NCI-H82 (cell line): ENCODE results near the gene GLI1.

Experiments used
- DNase-seq: peaks from one replicate; lab custom pipeline; 2025; lab: John Stamatoyannopoulos, UW

Gene GLI1

DNA sequence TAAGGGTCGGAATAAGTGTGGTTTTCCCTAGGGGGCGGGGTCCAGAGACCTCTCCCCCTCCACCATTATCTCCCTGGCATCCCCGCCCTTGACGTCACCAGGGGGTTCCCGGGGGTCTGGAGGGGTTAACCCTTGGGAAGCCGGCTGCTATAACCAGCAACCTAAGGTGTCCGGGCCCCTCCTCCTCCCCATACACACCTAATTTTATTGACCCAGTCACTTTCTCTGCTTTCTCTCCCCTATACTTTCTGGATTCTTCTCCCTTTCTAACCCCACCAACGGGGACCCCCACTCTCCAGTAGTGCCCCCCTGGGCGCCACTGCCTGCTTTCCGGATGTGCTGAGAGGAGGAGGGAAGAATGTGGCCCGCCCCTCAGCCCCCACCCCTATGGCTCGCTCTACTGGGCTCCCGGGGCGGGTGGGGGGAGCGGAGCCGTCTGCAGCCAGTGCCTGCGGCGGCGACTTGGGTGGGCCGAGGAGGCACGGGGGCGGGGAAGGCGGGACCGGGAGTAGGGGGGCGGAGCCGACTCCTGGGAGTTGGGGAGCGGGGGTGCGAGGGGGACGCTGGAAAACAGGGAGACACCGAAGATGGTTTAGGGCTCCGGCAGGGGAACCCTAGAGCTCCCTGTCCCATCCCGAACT is 1.8 kb downstream of the GLI1 start:
- DNase-seq = peak; percentile 79

DNA sequence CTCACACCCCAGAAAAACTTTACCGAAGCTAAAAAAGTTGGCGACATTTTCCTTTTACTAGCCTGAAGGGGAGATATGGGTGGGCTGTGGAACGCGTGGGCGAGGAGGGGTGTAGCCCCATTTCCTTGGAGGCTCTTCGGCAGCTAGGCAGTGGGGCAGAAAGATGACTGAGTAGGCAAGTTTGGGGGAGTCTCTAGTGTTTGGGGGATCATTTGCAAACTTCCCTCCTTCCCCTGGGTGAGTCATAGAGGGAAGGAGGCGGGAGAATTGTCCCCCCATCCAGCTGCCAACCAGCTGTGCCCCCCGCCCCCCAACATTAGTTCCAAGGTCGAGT is 2.3 kb downstream of the GLI1 start:
- peak; percentile 70 for DNase-seq

GRCh38 chr12:57462251-57462911 is 2.8 kb downstream of the GLI1 start:
- peak; percentile 98 for DNase-seq

- no peak for DNase-seq
Measured at GRCh38 chr12:57462912-57463253, 3.3 kb downstream of the GLI1 start.

DNA sequence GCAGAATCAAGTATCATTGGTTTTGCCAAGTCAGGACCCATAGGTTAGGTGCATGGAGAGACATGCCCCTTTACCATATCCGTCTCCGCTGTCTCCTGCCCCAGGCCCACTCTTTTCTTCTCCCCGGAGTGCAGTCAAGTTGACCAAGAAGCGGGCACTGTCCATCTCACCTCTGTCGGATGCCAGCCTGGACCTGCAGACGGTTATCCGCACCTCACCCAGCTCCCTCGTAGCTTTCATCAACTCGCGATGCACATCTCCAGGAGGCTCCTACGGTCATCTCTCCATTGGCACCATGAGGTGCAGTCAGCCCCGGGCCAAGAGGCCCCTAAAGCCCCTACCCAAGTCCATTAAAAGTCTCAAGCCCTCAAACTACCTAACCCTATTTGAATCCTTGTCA is 5.0 kb downstream of the GLI1 start:
- DNase-seq = no peak

- no peak for DNase-seq
Measured at GRCh38 chr12:57465030-57465746, 5.6 kb downstream of the GLI1 start.

GRCh38 chr12:57465747-57466505 is 6.3 kb downstream of the GLI1 start:
- DNase-seq = no peak

DNA sequence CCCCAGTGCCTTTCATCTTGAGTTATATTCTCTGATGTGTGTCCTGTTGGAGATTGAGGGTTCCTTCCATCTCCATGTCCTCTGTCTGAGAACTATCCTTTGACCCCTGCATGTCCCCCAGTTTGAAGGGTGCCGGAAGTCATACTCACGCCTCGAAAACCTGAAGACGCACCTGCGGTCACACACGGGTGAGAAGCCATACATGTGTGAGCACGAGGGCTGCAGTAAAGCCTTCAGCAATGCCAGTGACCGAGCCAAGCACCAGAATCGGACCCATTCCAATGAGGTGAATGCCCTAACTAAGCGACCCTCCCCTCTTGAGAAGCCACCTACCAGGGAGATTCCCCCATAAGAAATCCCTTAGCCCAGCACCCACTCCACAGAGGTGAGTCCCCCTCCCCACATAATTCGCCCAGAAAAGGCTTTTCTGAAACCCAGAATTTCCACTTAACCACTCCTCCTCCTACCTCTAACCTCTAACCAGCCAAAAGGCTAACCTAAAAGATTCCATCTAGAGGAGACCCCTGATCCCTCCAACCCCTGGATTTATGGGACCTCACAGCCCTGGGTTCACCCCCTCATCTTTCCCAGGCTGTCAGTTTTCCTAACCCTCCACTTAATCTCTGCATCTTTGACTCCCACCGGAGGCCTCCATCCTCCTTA is 7.8 kb downstream of the GLI1 start:
- no peak for DNase-seq

DNA sequence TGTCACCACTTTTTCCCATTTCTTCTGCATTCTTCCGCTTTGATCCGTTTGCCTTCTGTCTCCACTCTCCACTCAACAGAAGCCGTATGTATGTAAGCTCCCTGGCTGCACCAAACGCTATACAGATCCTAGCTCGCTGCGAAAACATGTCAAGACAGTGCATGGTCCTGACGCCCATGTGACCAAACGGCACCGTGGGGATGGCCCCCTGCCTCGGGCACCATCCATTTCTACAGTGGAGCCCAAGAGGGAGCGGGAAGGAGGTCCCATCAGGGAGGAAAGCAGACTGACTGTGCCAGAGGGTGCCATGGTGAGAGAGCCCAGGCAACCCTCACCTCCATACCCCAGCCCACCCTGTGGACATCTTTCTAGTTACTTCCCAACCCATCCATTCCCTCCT is 8.3 kb downstream of the GLI1 start:
- DNase-seq = no peak

GRCh38 chr12:57469296-57470164 is 9.9 kb downstream of the GLI1 start:
- no peak for DNase-seq

GRCh38 chr12:57470286-57470969 is 10.8 kb downstream of the GLI1 start:
- DNase-seq = no peak

- no peak for DNase-seq
Measured at GRCh38 chr12:57470970-57471656, 11.5 kb downstream of the GLI1 start.

DNA sequence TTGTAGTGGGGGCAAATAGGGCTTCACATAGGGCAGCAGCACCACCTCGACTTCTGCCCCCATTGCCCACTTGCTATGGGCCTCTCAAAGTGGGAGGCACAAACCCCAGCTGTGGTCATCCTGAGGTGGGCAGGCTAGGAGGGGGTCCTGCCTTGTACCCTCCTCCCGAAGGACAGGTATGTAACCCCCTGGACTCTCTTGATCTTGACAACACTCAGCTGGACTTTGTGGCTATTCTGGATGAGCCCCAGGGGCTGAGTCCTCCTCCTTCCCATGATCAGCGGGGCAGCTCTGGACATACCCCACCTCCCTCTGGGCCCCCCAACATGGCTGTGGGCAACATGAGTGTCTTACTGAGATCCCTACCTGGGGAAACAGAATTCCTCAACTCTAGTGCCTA is 12.1 kb downstream of the GLI1 start:
- no peak for DNase-seq

- no peak for DNase-seq
Measured at GRCh38 chr12:57472391-57472790, 12.8 kb downstream of the GLI1 start.

GRCh38 chr12:57473392-57473791 is 13.8 kb downstream of the GLI1 start:
- DNase-seq = no peak

DNA sequence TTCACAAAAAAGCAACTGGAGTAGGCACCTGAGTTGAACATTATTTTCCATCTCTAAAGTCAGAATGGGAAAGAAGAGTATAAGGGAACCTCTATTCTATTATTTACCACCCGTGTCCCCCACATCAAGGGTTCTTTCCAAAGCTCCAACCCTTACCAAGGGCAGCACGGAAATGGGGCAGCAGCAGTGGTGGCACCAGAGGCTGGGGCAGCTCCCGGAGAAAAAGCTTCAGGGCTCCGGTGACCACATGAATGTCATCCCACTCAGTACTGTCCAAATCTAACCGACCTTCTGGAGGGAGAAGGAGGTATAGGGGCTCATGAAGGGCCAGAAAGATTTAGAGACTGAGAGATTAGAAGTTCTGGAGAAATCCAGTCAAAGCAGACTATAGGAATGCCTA is 14.3 kb downstream of the GLI1 start:
- no peak for DNase-seq

GRCh38 chr12:57474430-57474829 is 14.8 kb downstream of the GLI1 start:
- no peak for DNase-seq

DNA sequence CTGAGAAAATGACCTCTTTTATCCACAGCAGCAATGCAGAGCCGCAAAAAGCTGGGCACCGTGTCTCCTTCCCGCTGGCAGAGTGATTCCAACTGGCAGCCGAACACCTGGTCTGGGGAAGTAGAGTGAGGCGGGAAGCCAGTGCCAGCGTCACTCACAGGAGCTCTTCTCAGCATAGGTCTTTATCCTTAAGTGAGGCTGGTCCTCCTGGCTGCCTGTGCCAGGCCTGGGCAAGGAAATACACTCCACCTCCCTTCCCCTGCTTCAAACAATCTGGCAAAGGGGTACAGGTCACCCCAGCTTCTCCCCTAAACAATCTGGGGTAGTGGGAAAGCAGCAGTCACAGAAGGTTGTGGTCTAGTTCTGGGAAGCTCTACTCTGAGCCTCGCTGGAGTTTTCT is 15.3 kb downstream of the GLI1 start:
- DNase-seq = no peak

- no peak for DNase-seq
Measured at GRCh38 chr12:57475271-57476161, 15.9 kb downstream of the GLI1 start.
